ENCODE results near the gene SNX5.

Gene SNX5

GRCh38 chr20:18012901-18013300 is 44.3 kb upstream of the SNX5 start:
- Histone ChIP-seq H3K4me1 (ENCODE audit: control insufficient read depth, insufficient read depth, low read depth, low read length) (peaks cover under 1% of the 10 kb centered on the region), H2BK12ac (ENCODE audit: low read length in 2 of 2) (no peak overlapping the region), H3K23ac (ENCODE audit: low read length in 2 of 2) (no peak overlapping the region), H3K27ac (ENCODE audit: low read length, poor library complexity, severe bottlenecking) (no peak overlapping the region), H4K91ac (ENCODE audit: low read length) (no peak overlapping the region), H3K9ac (ENCODE audit: low read length) (no peak overlapping the region), H3K79me1 (replicated peaks; ENCODE audit: low read length, poor library complexity, severe bottlenecking) (no peaks in the 10 kb centered on the region), H2AFZ (ENCODE audit: low read depth, low read length) (no peak overlapping the region), H2BK5ac (ENCODE audit: low read depth, low read length, poor library complexity, severe bottlenecking) (no peak overlapping the region), H3K14ac (ENCODE audit: low read length in 2 of 2) (no peak overlapping the region), H3K27me3 (ENCODE audit: control insufficient read depth in 1 of 2, insufficient read depth in 1 of 2, low read length in 2 of 2) (peaks cover 0 to 11% of the 10 kb centered on the region in 2 experiments), H3K18ac (ENCODE audit: low read depth in 1 of 2, low read length in 2 of 2) (no peak overlapping the region), H2AK5ac (ENCODE audit: low read length, severe bottlenecking) (no peak overlapping the region), H3K4ac (ENCODE audit: low read depth in 1 of 2, low read length in 2 of 2) (no peak overlapping the region), H3K4me3 (ENCODE audit: insufficient read depth in 1 of 2, low read depth in 1 of 2, low read length in 2 of 2) (no peak overlapping the region), H3K4me2 (ENCODE audit: low read length, poor library complexity, severe bottlenecking) (no peak overlapping the region), H2BK120ac (ENCODE audit: low read depth, low read length) (no peak overlapping the region), H2BK15ac (ENCODE audit: low read depth, poor library complexity, severe bottlenecking) (no peak overlapping the region), H4K8ac (ENCODE audit: low read length) (no peak overlapping the region), H3K9me3 (ENCODE audit: control insufficient read depth, low read length) (no peaks in the 10 kb centered on the region), H3K36me3 (ENCODE audit: control insufficient read depth in 1 of 2, insufficient read depth in 2 of 2, low read depth in 1 of 2, low read length in 2 of 2) (no peaks in the 10 kb centered on the region)
- no peak for DNase-seq
- 100% methylated on average over 2 of the region's 2 CpGs for WGBS

- Histone ChIP-seq H4K8ac (ENCODE audit: low read length) (no peak overlapping the region), H3K4ac (ENCODE audit: low read depth in 1 of 2, low read length in 2 of 2) (no peak overlapping the region), H2BK5ac (ENCODE audit: low read depth, low read length, poor library complexity, severe bottlenecking) (no peak overlapping the region), H3K4me1 (ENCODE audit: control insufficient read depth, insufficient read depth, low read depth, low read length) (peaks cover 3% of the 10 kb centered on the region), H3K9me3 (ENCODE audit: control insufficient read depth, low read length) (no peaks in the 10 kb centered on the region), H3K79me1 (replicated peaks; ENCODE audit: low read length, poor library complexity, severe bottlenecking) (no peaks in the 10 kb centered on the region), H3K9ac (ENCODE audit: low read length) (no peak overlapping the region), H2BK12ac (ENCODE audit: low read length in 2 of 2) (no peak overlapping the region), H3K36me3 (ENCODE audit: control insufficient read depth in 1 of 2, insufficient read depth in 2 of 2, low read depth in 1 of 2, low read length in 2 of 2) (no peaks in the 10 kb centered on the region), H2BK120ac (ENCODE audit: low read depth, low read length) (no peak overlapping the region), H3K4me3 (ENCODE audit: insufficient read depth in 1 of 2, low read depth in 1 of 2, low read length in 2 of 2) (no peak overlapping the region), H2AK5ac (ENCODE audit: low read length, severe bottlenecking) (no peak overlapping the region), H4K91ac (ENCODE audit: low read length) (no peak overlapping the region), H3K4me2 (ENCODE audit: low read length, poor library complexity, severe bottlenecking) (no peak overlapping the region), H2AFZ (ENCODE audit: low read depth, low read length) (no peak overlapping the region), H2BK15ac (ENCODE audit: low read depth, poor library complexity, severe bottlenecking) (no peak overlapping the region), H3K18ac (ENCODE audit: low read depth in 1 of 2, low read length in 2 of 2) (no peak overlapping the region), H3K23ac (ENCODE audit: low read length in 2 of 2) (no peak overlapping the region), H3K27ac (ENCODE audit: low read length, poor library complexity, severe bottlenecking) (no peak overlapping the region), H3K14ac (ENCODE audit: low read length in 2 of 2) (no peak overlapping the region), H3K27me3 (ENCODE audit: control insufficient read depth in 1 of 2, insufficient read depth in 1 of 2, low read length in 2 of 2) (peaks cover 0 to 8% of the 10 kb centered on the region in 2 experiments)
- no peak for DNase-seq
- WGBS: 95% methylated on average over 20 of the region's 21 CpGs
These were observed 43.5 kb upstream of the SNX5 start for GRCh38 chr20:18011951-18012645.

- Histone ChIP-seq H2BK12ac (ENCODE audit: low read length in 2 of 2) (no peak overlapping the region), H3K18ac (ENCODE audit: low read depth in 1 of 2, low read length in 2 of 2) (no peak overlapping the region), H3K14ac (ENCODE audit: low read length in 2 of 2) (no peak overlapping the region), H3K4ac (ENCODE audit: low read depth in 1 of 2, low read length in 2 of 2) (no peak overlapping the region), H2BK120ac (ENCODE audit: low read depth, low read length) (no peak overlapping the region), H3K9me3 (ENCODE audit: control insufficient read depth, low read length) (no peaks in the 10 kb centered on the region), H3K23ac (ENCODE audit: low read length in 2 of 2) (no peak overlapping the region), H3K27me3 (ENCODE audit: control insufficient read depth in 1 of 2, insufficient read depth in 1 of 2, low read length in 2 of 2) (peaks cover 0 to 8% of the 10 kb centered on the region in 2 experiments), H3K4me2 (ENCODE audit: low read length, poor library complexity, severe bottlenecking) (no peak overlapping the region), H4K91ac (ENCODE audit: low read length) (no peak overlapping the region), H3K4me3 (ENCODE audit: insufficient read depth in 1 of 2, low read depth in 1 of 2, low read length in 2 of 2) (no peak overlapping the region), H3K79me1 (replicated peaks; ENCODE audit: low read length, poor library complexity, severe bottlenecking) (no peaks in the 10 kb centered on the region), H2BK5ac (ENCODE audit: low read depth, low read length, poor library complexity, severe bottlenecking) (no peak overlapping the region), H2AK5ac (ENCODE audit: low read length, severe bottlenecking) (no peak overlapping the region), H3K27ac (ENCODE audit: low read length, poor library complexity, severe bottlenecking) (no peak overlapping the region), H3K9ac (ENCODE audit: low read length) (no peak overlapping the region), H3K4me1 (ENCODE audit: control insufficient read depth, insufficient read depth, low read depth, low read length) (peaks cover 3% of the 10 kb centered on the region), H4K8ac (ENCODE audit: low read length) (no peak overlapping the region), H3K36me3 (ENCODE audit: control insufficient read depth in 1 of 2, insufficient read depth in 2 of 2, low read depth in 1 of 2, low read length in 2 of 2) (no peaks in the 10 kb centered on the region), H2AFZ (ENCODE audit: low read depth, low read length) (no peak overlapping the region), H2BK15ac (ENCODE audit: low read depth, poor library complexity, severe bottlenecking) (no peak overlapping the region)
- no peak for DNase-seq
- 97% methylated on average over 14 of the region's 14 CpGs for WGBS
These were observed 42.9 kb upstream of the SNX5 start for GRCh38 chr20:18011482-18011881.

- H3K18ac ChIP-seq (ENCODE audit: low read depth in 1 of 2, low read length in 2 of 2): no peak overlapping the region
- no peak overlapping the region for H2BK12ac ChIP-seq (ENCODE audit: low read length in 2 of 2)
- H3K9me3 ChIP-seq (ENCODE audit: control insufficient read depth, low read length): no peaks in the 10 kb centered on the region
- DNase-seq: no peak
- no peak overlapping the region for H3K14ac ChIP-seq (ENCODE audit: low read length in 2 of 2)
- H3K4me1 ChIP-seq (ENCODE audit: control insufficient read depth, insufficient read depth, low read depth, low read length): peaks cover 3% of the 10 kb centered on the region
- peaks cover 0 to 27% of the 10 kb centered on the region in 2 experiments for H3K27me3 ChIP-seq (ENCODE audit: control insufficient read depth in 1 of 2, insufficient read depth in 1 of 2, low read length in 2 of 2)
- H3K79me1 ChIP-seq (replicated peaks; ENCODE audit: low read length, poor library complexity, severe bottlenecking): no peaks in the 10 kb centered on the region
- no peak overlapping the region for H3K27ac ChIP-seq (ENCODE audit: low read length, poor library complexity, severe bottlenecking)
- no peak overlapping the region for H2AFZ ChIP-seq (ENCODE audit: low read depth, low read length)
- H4K8ac ChIP-seq (ENCODE audit: low read length): no peak overlapping the region
- H3K4me3 ChIP-seq (ENCODE audit: insufficient read depth in 1 of 2, low read depth in 1 of 2, low read length in 2 of 2): no peak overlapping the region
- H3K4me2 ChIP-seq (ENCODE audit: low read length, poor library complexity, severe bottlenecking): no peak overlapping the region
- no peak overlapping the region for H3K23ac ChIP-seq (ENCODE audit: low read length in 2 of 2)
- H4K91ac ChIP-seq (ENCODE audit: low read length): no peak overlapping the region
- H3K9ac ChIP-seq (ENCODE audit: low read length): no peak overlapping the region
- no peak overlapping the region for H2BK120ac ChIP-seq (ENCODE audit: low read depth, low read length)
- 75% methylated on average over 6 of the region's 7 CpGs for whole genome bisulfite sequencing
- no peak overlapping the region for H3K4ac ChIP-seq (ENCODE audit: low read depth in 1 of 2, low read length in 2 of 2)
- no peak overlapping the region for H2BK5ac ChIP-seq (ENCODE audit: low read depth, low read length, poor library complexity, severe bottlenecking)
- H3K36me3 ChIP-seq (ENCODE audit: control insufficient read depth in 1 of 2, insufficient read depth in 2 of 2, low read depth in 1 of 2, low read length in 2 of 2): no peaks in the 10 kb centered on the region
- H2BK15ac ChIP-seq (ENCODE audit: low read depth, poor library complexity, severe bottlenecking): no peak overlapping the region
- H2AK5ac ChIP-seq (ENCODE audit: low read length, severe bottlenecking): no peak overlapping the region
These were observed 40.5 kb upstream of the SNX5 start for GRCh38 chr20:18009116-18009515.

All from mesenchymal stem cell (in vitro differentiated cells and primary cell).